Stimulated activated naive CD8-positive, alpha-beta T cell treated with anti-CD3 and anti-CD28 coated beads, Interleukin-15, Interleukin-2, amounts not matched to agents 100 ng/mL and 50 ng/mL, for 24 hours (primary cell): ENCODE measurements around the gene RAB1B.

Source experiments
- H3K27ac Mint-ChIP-seq: one replicate; pipeline ENCODE4 v1.8.0; 2021; ENCODE audit warnings: mild to moderate bottlenecking, mixed read lengths
- H3K27me3 Mint-ChIP-seq: one replicate; pipeline ENCODE4 v1.8.0; 2021; ENCODE audit warnings: mixed read lengths
- H3K36me3 Mint-ChIP-seq: one replicate; pipeline ENCODE4 v1.8.0; 2021; ENCODE audit warnings: low read depth, mixed read lengths
- H3K4me1 Mint-ChIP-seq: one replicate; pipeline ENCODE4 v1.8.0; 2021; ENCODE audit warnings: low read depth, mixed read lengths
- H3K4me3 Mint-ChIP-seq: one replicate; pipeline ENCODE4 v1.8.0; 2021; ENCODE audit warnings: mild to moderate bottlenecking, mixed read lengths
- H3K9me3 Mint-ChIP-seq: one replicate; pipeline ENCODE4 v1.8.0; 2021; ENCODE audit warnings: mixed read lengths

RAB1B gene

GRCh38 chr11:66281776-66282467 is 13.5 kb downstream of the RAB1B start:
- Mint-ChIP-seq H3K27ac (no peak overlapping the region), H3K9me3 (no peaks in the 10 kb centered on the region), H3K4me1 (peaks cover 31% of the 10 kb centered on the region), H3K36me3 (peaks cover 3% of the 10 kb centered on the region), H3K4me3 (peak overlapping the region; percentile 41), H3K27me3 (peaks cover 6% of the 10 kb centered on the region)

- Mint-ChIP-seq H3K4me3 (peak overlapping the region; percentile 41), H3K27me3 (peaks cover 6% of the 10 kb centered on the region), H3K27ac (no peak overlapping the region), H3K36me3 (peaks cover 3% of the 10 kb centered on the region), H3K9me3 (no peaks in the 10 kb centered on the region), H3K4me1 (peaks cover 34% of the 10 kb centered on the region)
Measured at GRCh38 chr11:66282468-66283455, 14.3 kb downstream of the RAB1B start.

- peaks cover 6% of the 10 kb centered on the region for H3K27me3 Mint-ChIP-seq
- H3K27ac Mint-ChIP-seq, result no peak overlapping the region
- H3K36me3 Mint-ChIP-seq, result peaks cover 3% of the 10 kb centered on the region
- H3K9me3 Mint-ChIP-seq, result no peaks in the 10 kb centered on the region
- peaks cover 33% of the 10 kb centered on the region for H3K4me1 Mint-ChIP-seq
- H3K4me3 Mint-ChIP-seq, result no peak overlapping the region
Measured at GRCh38 chr11:66283461-66284105, 15.1 kb downstream of the RAB1B start.

- Mint-ChIP-seq H3K27ac (no peak overlapping the region), H3K36me3 (peaks cover 3% of the 10 kb centered on the region), H3K4me1 (peaks cover 32% of the 10 kb centered on the region), H3K9me3 (no peaks in the 10 kb centered on the region), H3K27me3 (peaks cover 1% of the 10 kb centered on the region), H3K4me3 (no peak overlapping the region)
Measured at GRCh38 chr11:66284526-66285078, 16.2 kb downstream of the RAB1B start.

GRCh38 chr11:66285250-66285947 is 17.0 kb downstream of the RAB1B start:
- peaks cover 38% of the 10 kb centered on the region for H3K4me1 Mint-ChIP-seq
- H3K36me3 Mint-ChIP-seq, result peaks cover 3% of the 10 kb centered on the region
- H3K4me3 Mint-ChIP-seq, result no peak overlapping the region
- H3K9me3 Mint-ChIP-seq, result no peaks in the 10 kb centered on the region
- H3K27ac Mint-ChIP-seq, result no peak overlapping the region
- no peaks in the 10 kb centered on the region for H3K27me3 Mint-ChIP-seq

GRCh38 chr11:66286699-66287098 is 18.3 kb downstream of the RAB1B start:
- Mint-ChIP-seq H3K9me3 (no peaks in the 10 kb centered on the region), H3K27me3 (peaks cover 6% of the 10 kb centered on the region), H3K36me3 (peaks cover 3% of the 10 kb centered on the region), H3K4me1 (peaks cover 43% of the 10 kb centered on the region), H3K27ac (no peak overlapping the region), H3K4me3 (no peak overlapping the region)

GRCh38 chr11:66287211-66287888 is 18.9 kb downstream of the RAB1B start:
- peaks cover 6% of the 10 kb centered on the region for H3K27me3 Mint-ChIP-seq
- peaks cover 37% of the 10 kb centered on the region for H3K4me1 Mint-ChIP-seq
- H3K4me3 Mint-ChIP-seq, result peak overlapping the region; percentile 90
- H3K27ac Mint-ChIP-seq, result peak overlapping the region; percentile 40
- no peaks in the 10 kb centered on the region for H3K9me3 Mint-ChIP-seq
- peaks cover 3% of the 10 kb centered on the region for H3K36me3 Mint-ChIP-seq

GRCh38 chr11:66287889-66288670 is 19.6 kb downstream of the RAB1B start:
- Mint-ChIP-seq H3K27me3 (peaks cover 13% of the 10 kb centered on the region), H3K27ac (peak overlapping the region; percentile 69), H3K9me3 (no peaks in the 10 kb centered on the region), H3K4me1 (peaks cover 35% of the 10 kb centered on the region), H3K36me3 (peaks cover 3% of the 10 kb centered on the region), H3K4me3 (peak overlapping the region; percentile 90)

- peaks cover 3% of the 10 kb centered on the region for H3K36me3 Mint-ChIP-seq
Measured at GRCh38 chr11:66288671-66289547, 20.5 kb downstream of the RAB1B start, which contains the start of gene YIF1A. Gene YIF1A, minus strand, starts transcription at chr11:66289143. Its CDS starts 158 bp downstream, at chr11:66288985.

GRCh38 chr11:66289548-66290329 is 21.3 kb downstream of the RAB1B start:
- Mint-ChIP-seq H3K4me1 (peaks cover 34% of the 10 kb centered on the region), H3K27ac (peak overlapping the region; percentile 88), H3K4me3 (peak overlapping the region; percentile 90), H3K9me3 (no peaks in the 10 kb centered on the region), H3K27me3 (peaks cover 20% of the 10 kb centered on the region), H3K36me3 (peaks cover 3% of the 10 kb centered on the region)

More at GRCh38 chr11:66288671-66289547, 20.5 kb downstream of the RAB1B start, which contains the start of gene YIF1A:
- Mint-ChIP-seq H3K27ac (peak within 1 kb of the TSS; percentile 88), H3K27me3 (peaks cover 20% of the 10 kb centered on the region), H3K4me3 (peak within 1 kb of the TSS; percentile 90), H3K4me1 (peaks cover 34% of the 10 kb centered on the region), H3K9me3 (no peaks in the 10 kb centered on the region)

- Mint-ChIP-seq H3K36me3 (peaks cover 3% of the 10 kb centered on the region), H3K27ac (no peak overlapping the region), H3K4me1 (peaks cover 34% of the 10 kb centered on the region), H3K9me3 (no peaks in the 10 kb centered on the region), H3K4me3 (peak overlapping the region; percentile 90), H3K27me3 (peaks cover 20% of the 10 kb centered on the region)
Measured at GRCh38 chr11:66290330-66290621, 21.8 kb downstream of the RAB1B start.

GRCh38 chr11:66291303-66291705 is 22.9 kb downstream of the RAB1B start:
- Mint-ChIP-seq H3K27ac (no peak overlapping the region), H3K36me3 (peaks cover 3% of the 10 kb centered on the region), H3K4me3 (no peak overlapping the region), H3K9me3 (no peaks in the 10 kb centered on the region), H3K27me3 (peaks cover 20% of the 10 kb centered on the region), H3K4me1 (peaks cover 34% of the 10 kb centered on the region)
